Panc1 (cell line): ENCODE measurements around the gene RELA. TPM values are rescaled to one million over a fixed set of nuclear protein-coding genes. Genes with fewer than 3 reads are reported as not detected.

ENCODE experiments used
- ATAC-seq: fragments of 200-7000 bp; cut with Tn5 transposase; 2 replicates; pipeline ENCODE4 v1.9.1; 2020; ENCODE audit warnings: mild to moderate bottlenecking, moderate library complexity
- BruUV-seq: library from RNA; stranded (reverse); fragments of 400-500 nt; replicated peaks from 2 replicates; lab custom pipeline; 2021; lab: Mats Ljungman, UMichigan
- CTCF ChIA-PET: fragments of 300-600 bp; sonication (Branson Sonifier 250); formaldehyde crosslinking; loops from one replicate; lab custom pipeline; 2022; ENCODE audit warnings: antibody characterized with exemption; lab: Charles Lee
- POLR2A ChIA-PET: fragments of 300-600 bp; sonication (Branson Sonifier 250); formaldehyde crosslinking; loops from one replicate; lab custom pipeline; 2022; ENCODE audit warnings: antibody characterized with exemption; lab: Charles Lee
- DNase-seq: peaks from one replicate; pipeline ENCODE4 v3.0.0-alpha.2; 2010; ENCODE audit warnings: low read depth, low spot score
- H3K27ac ChIP-seq: 2 replicates; pipeline ENCODE4 v1.5.1; 2011; ENCODE audit warnings: mild to moderate bottlenecking, low read length, inconsistent platforms
- H3K27me3 ChIP-seq: fragments of 200-500 bp; sonication (Bioruptor generic); 2 replicates; pipeline ENCODE4 v1.6.0; 2014; ENCODE audit warnings: low read length, inconsistent platforms; ENCODE audit not compliant: control insufficient read depth, insufficient read depth
- H3K36me3 ChIP-seq: fragments of 200-500 bp; sonication (Bioruptor generic); 2 replicates; pipeline ENCODE4 v1.5.1; 2014; ENCODE audit warnings: inconsistent platforms, mild to moderate bottlenecking, low read length, moderate library complexity; ENCODE audit not compliant: control insufficient read depth, insufficient read depth
- H3K4me1 ChIP-seq: 2 replicates; pipeline ENCODE4 v1.5.1; 2011; ENCODE audit warnings: inconsistent platforms, mild to moderate bottlenecking, low read length, moderate library complexity; ENCODE audit not compliant: control insufficient read depth, insufficient read depth
- H3K4me3 ChIP-seq, 2 experiments: 2 replicates each; pipeline ENCODE4 v1.5.1; 2011 to 2012; ENCODE audit warnings: low read depth in 2 of 2, low read length in 2 of 2, mild to moderate bottlenecking in 2 of 2, inconsistent platforms in 1 of 2, moderate library complexity in 1 of 2
- H3K9me3 ChIP-seq: fragments of 200-500 bp; sonication (Bioruptor generic); 2 replicates; pipeline ENCODE4 v1.5.1; 2014; ENCODE audit warnings: low read depth, mild to moderate bottlenecking, inconsistent platforms, low read length, moderate library complexity; ENCODE audit not compliant: control insufficient read depth, insufficient read depth
- POLR2AphosphoS5 ChIP-seq: IDR thresholded peaks from 2 replicates; pipeline ENCODE4 v1.6.1; 2012; ENCODE audit warnings: mild to moderate bottlenecking, low read depth, low read length, moderate library complexity
- SIN3A ChIP-seq: IDR thresholded peaks from 2 replicates; pipeline ENCODE4 v1.6.1; 2012; ENCODE audit warnings: low read depth, mild to moderate bottlenecking, low read length, moderate library complexity, borderline replicate concordance; ENCODE audit not compliant: insufficient read depth
- TCF7L2 ChIP-seq: IDR thresholded peaks from 2 replicates; pipeline ENCODE4 v1.6.1; 2011; ENCODE audit warnings: mild to moderate bottlenecking, low read depth, low read length, inconsistent platforms
- in situ Hi-C: cut with HindIII; loops from 2 replicates; pipeline ENCODE4 v1.10.0; 2016; ENCODE audit warnings: low sequenced_read_pairs, low pct_unique_long_range_greater_than_20kb
- intact Hi-C: fragments of 100-400 bp; cut with micrococcal nuclease; formaldehyde crosslinking; loops from one replicate; pipeline ENCODE4 v1.10.0; 2022; ENCODE audit not compliant: unreplicated experiment
- total RNA-seq: library from RNA; stranded (reverse); gene quantifications from one replicate; pipeline ENCODE4 v1.2.1, GENCODE V29; 2021; ENCODE audit not compliant: unreplicated experiment
- TF ChIP-seq, protein P1 (sequence below), 2 experiments: IDR thresholded peaks; 2 replicates each; pipeline ENCODE4 v1.6.1; 2011 to 2012; ENCODE audit warnings: low read depth in 2 of 2, control low read depth in 1 of 2, low read length in 1 of 2, mild to moderate bottlenecking in 1 of 2, moderate library complexity in 1 of 2; ENCODE audit not compliant: insufficient read depth in 1 of 2
- TF ChIP-seq, protein P2 (sequence below): fragments of 450-650 bp; IDR thresholded peaks from 2 replicates; pipeline ENCODE4 v1.5.1; 2017; ENCODE audit warnings: mild to moderate bottlenecking

RELA gene
- total RNA-seq, 1 experiment from 2014 or later = 141 TPM

DNA sequence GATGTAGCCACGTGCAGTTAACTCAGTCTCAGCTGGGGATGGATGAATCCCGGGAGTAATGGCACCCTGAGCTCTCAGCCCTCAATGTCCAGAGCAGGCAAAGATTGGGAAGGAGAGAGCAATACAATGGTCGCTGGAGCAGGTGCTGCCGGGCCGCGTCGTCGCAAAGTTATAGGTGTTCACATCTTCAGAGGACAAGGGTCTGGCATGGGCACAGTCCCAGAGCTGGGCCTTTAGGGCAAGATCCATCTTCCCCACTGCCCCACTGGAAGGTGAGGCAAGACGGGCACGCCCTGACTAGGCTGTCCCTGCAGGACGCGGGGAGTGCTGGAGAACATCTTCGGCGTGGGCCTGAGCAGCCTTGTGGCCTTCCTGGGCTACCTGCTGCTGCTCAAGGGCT, 39.5 kb downstream of the RELA start:
- no peak for DNase-seq
- in situ Hi-C loops = no loop called here
- no TSS peak for BruUV-seq
- Histone ChIP-seq H3K4me1 (no peaks in the 10 kb centered on the region), H3K4me3 (no peak overlapping the region), H3K27me3 (no peaks in the 10 kb centered on the region), H3K36me3 (peaks cover 20% of the 10 kb centered on the region), H3K9me3 (no peaks in the 10 kb centered on the region), H3K27ac (no peak overlapping the region)
- no peak for TF ChIP-seq SIN3A
- TF ChIP-seq, protein P1, sequence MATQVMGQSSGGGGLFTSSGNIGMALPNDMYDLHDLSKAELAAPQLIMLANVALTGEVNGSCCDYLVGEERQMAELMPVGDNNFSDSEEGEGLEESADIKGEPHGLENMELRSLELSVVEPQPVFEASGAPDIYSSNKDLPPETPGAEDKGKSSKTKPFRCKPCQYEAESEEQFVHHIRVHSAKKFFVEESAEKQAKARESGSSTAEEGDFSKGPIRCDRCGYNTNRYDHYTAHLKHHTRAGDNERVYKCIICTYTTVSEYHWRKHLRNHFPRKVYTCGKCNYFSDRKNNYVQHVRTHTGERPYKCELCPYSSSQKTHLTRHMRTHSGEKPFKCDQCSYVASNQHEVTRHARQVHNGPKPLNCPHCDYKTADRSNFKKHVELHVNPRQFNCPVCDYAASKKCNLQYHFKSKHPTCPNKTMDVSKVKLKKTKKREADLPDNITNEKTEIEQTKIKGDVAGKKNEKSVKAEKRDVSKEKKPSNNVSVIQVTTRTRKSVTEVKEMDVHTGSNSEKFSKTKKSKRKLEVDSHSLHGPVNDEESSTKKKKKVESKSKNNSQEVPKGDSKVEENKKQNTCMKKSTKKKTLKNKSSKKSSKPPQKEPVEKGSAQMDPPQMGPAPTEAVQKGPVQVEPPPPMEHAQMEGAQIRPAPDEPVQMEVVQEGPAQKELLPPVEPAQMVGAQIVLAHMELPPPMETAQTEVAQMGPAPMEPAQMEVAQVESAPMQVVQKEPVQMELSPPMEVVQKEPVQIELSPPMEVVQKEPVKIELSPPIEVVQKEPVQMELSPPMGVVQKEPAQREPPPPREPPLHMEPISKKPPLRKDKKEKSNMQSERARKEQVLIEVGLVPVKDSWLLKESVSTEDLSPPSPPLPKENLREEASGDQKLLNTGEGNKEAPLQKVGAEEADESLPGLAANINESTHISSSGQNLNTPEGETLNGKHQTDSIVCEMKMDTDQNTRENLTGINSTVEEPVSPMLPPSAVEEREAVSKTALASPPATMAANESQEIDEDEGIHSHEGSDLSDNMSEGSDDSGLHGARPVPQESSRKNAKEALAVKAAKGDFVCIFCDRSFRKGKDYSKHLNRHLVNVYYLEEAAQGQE (IDR thresholded peaks at IDR 0.05; ENCODE audit: insufficient read depth in 1 of 2, low read depth in 2 of 2, low read length in 1 of 2) = no peak
- TF ChIP-seq TCF7L2 = no peak
- no peak for TF ChIP-seq POLR2AphosphoS5
- TF ChIP-seq, protein P2, sequence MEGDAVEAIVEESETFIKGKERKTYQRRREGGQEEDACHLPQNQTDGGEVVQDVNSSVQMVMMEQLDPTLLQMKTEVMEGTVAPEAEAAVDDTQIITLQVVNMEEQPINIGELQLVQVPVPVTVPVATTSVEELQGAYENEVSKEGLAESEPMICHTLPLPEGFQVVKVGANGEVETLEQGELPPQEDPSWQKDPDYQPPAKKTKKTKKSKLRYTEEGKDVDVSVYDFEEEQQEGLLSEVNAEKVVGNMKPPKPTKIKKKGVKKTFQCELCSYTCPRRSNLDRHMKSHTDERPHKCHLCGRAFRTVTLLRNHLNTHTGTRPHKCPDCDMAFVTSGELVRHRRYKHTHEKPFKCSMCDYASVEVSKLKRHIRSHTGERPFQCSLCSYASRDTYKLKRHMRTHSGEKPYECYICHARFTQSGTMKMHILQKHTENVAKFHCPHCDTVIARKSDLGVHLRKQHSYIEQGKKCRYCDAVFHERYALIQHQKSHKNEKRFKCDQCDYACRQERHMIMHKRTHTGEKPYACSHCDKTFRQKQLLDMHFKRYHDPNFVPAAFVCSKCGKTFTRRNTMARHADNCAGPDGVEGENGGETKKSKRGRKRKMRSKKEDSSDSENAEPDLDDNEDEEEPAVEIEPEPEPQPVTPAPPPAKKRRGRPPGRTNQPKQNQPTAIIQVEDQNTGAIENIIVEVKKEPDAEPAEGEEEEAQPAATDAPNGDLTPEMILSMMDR = no peak
- ChIA-PET POLR2A (interaction anchor here (1.1 kb wide), 1 partner anchor 8 kb away, joined by 3 read pairs; no protein-coding TSS in a partner anchor), CTCF (interaction anchor here (0.7 kb wide), 1 partner anchor 98 kb away, joined by 4 read pairs; the partner anchor contains the start of gene RNASEH2C)
- intact Hi-C loops = no loop called here
- ATAC-seq = no peak

DNA sequence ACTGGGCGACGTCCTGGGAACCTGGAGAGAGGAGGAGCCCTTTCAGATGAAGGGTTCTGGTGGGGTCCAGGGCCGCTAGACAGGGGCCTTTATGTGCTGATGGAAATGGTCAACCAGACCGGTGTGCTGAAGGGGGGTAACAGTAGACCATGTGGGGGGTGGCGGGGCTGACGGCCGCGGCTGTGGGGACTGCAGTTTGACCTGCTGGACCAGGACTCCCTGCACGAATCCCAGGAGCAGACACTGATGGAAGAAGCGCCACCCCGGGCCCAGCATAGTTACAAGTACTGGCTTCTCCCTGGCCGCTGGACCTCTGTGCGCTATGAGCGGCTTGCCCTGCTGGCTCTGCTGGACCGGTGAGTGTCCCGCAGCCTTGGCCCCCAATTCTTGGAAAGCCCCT, 40.7 kb downstream of the RELA start:
- in situ Hi-C loops = no loop called here
- H3K4me1 ChIP-seq = peaks cover 5% of the 10 kb centered on the region
- DNase-seq (no peak), ATAC-seq (no peak)
- intact Hi-C loops = no loop called here
- POLR2A ChIA-PET = no interaction called here
- no peak overlapping the region for H3K4me3 ChIP-seq
- H3K27ac ChIP-seq = no peak overlapping the region
- CTCF ChIA-PET = no interaction called here
- no peaks in the 10 kb centered on the region for H3K9me3 ChIP-seq
- H3K27me3 ChIP-seq = no peaks in the 10 kb centered on the region
- BruUV-seq = no TSS peak
- H3K36me3 ChIP-seq = peaks cover 20% of the 10 kb centered on the region
- TF ChIP-seq POLR2AphosphoS5 (no peak), SIN3A (no peak), TCF7L2 (no peak)
- TF ChIP-seq, protein P2 = no peak
- TF ChIP-seq, protein P1 (IDR thresholded peaks at IDR 0.05; ENCODE audit: insufficient read depth in 1 of 2, low read depth in 2 of 2, low read length in 1 of 2) = no peak
